ENCODE results near the gene KYNU. TPM values are rescaled to one million over a fixed set of nuclear protein-coding genes. Genes with fewer than 3 reads are reported as not detected.

The KYNU gene
- total and polyA plus RNA-seq, 2 of the 13 experiments (the other 11 are each of a cell fraction or from before 2014, with no cell fraction given), result 21.9 to 68.6 TPM

- no peak for TF ChIP-seq PLRG1 (conservative IDR thresholded peaks at IDR 0.05)
- no peak for TF ChIP-seq SRSF9 (IDR thresholded peaks at IDR 0.05; ENCODE audit: borderline replicate concordance, insufficient read depth, low read depth, low read length, poor library complexity, severe bottlenecking)
- TF ChIP-seq TEAD3 (CRISPR knock-in tag; optimal IDR thresholded peaks at IDR 0.05; ENCODE audit: borderline replicate concordance), result no peak
- TF ChIP-seq CREB1 (IDR thresholded peaks at IDR 0.05), result no peak
- TF ChIP-seq CREB1 (CRISPR knock-in tag; IDR thresholded peaks at IDR 0.05), result no peak
- TF ChIP-seq, protein P1, sequence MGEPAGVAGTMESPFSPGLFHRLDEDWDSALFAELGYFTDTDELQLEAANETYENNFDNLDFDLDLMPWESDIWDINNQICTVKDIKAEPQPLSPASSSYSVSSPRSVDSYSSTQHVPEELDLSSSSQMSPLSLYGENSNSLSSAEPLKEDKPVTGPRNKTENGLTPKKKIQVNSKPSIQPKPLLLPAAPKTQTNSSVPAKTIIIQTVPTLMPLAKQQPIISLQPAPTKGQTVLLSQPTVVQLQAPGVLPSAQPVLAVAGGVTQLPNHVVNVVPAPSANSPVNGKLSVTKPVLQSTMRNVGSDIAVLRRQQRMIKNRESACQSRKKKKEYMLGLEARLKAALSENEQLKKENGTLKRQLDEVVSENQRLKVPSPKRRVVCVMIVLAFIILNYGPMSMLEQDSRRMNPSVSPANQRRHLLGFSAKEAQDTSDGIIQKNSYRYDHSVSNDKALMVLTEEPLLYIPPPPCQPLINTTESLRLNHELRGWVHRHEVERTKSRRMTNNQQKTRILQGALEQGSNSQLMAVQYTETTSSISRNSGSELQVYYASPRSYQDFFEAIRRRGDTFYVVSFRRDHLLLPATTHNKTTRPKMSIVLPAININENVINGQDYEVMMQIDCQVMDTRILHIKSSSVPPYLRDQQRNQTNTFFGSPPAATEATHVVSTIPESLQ (CRISPR knock-in tag; conservative IDR thresholded peaks at IDR 0.05), result no peak
- no peak for TF ChIP-seq CREB3 (CRISPR knock-in tag; IDR thresholded peaks at IDR 0.05)
- TF ChIP-seq ZBTB38 (CRISPR knock-in tag; IDR thresholded peaks at IDR 0.05), result no peak
- TF ChIP-seq ZNF672 (CRISPR knock-in tag; IDR thresholded peaks at IDR 0.05), result no peak
- no peak for TF ChIP-seq RXRA (CRISPR knock-in tag; IDR thresholded peaks at IDR 0.05)
- TF ChIP-seq, protein P2, sequence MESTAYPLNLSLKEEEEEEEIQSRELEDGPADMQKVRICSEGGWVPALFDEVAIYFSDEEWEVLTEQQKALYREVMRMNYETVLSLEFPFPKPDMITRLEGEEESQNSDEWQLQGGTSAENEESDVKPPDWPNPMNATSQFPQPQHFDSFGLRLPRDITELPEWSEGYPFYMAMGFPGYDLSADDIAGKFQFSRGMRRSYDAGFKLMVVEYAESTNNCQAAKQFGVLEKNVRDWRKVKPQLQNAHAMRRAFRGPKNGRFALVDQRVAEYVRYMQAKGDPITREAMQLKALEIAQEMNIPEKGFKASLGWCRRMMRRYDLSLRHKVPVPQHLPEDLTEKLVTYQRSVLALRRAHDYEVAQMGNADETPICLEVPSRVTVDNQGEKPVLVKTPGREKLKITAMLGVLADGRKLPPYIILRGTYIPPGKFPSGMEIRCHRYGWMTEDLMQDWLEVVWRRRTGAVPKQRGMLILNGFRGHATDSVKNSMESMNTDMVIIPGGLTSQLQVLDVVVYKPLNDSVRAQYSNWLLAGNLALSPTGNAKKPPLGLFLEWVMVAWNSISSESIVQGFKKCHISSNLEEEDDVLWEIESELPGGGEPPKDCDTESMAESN (CRISPR knock-in tag; conservative IDR thresholded peaks at IDR 0.05), result no peak
- no peak for TF ChIP-seq ZNF576 (CRISPR knock-in tag; IDR thresholded peaks at IDR 0.05)
- TF ChIP-seq, protein P3, sequence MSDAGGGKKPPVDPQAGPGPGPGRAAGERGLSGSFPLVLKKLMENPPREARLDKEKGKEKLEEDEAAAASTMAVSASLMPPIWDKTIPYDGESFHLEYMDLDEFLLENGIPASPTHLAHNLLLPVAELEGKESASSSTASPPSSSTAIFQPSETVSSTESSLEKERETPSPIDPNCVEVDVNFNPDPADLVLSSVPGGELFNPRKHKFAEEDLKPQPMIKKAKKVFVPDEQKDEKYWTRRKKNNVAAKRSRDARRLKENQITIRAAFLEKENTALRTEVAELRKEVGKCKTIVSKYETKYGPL (CRISPR knock-in tag; IDR thresholded peaks at IDR 0.05), result no peak
- no peak for TF ChIP-seq ZBTB10 (CRISPR knock-in tag; IDR thresholded peaks at IDR 0.05; ENCODE audit: borderline replicate concordance)
- no peak for TF ChIP-seq JUND (CRISPR knock-in tag; IDR thresholded peaks at IDR 0.05)
- no peak for TF ChIP-seq GABPB1 (CRISPR knock-in tag; IDR thresholded peaks at IDR 0.05)
- TF ChIP-seq ZNF703 (CRISPR knock-in tag; IDR thresholded peaks at IDR 0.05; ENCODE audit: borderline replicate concordance), result no peak
- POLR2A ChIA-PET, result no interaction called here
These were observed 35.7 kb upstream of the KYNU start for GRCh38 chr2:142841788-142842187.

More at GRCh38 chr2:142841788-142842187, 35.7 kb upstream of the KYNU start:
- Histone ChIP-seq H3K4me1 (ENCODE audit: insufficient read depth, low read length) (peaks cover 10% of the 10 kb centered on the region; the same call in 1 of the 2 replicates), H2AFZ (ENCODE audit: low read length) (no peak overlapping the region), H3K27me3 (ENCODE audit: control insufficient read depth in 1 of 2, insufficient read depth in 2 of 2, low read length in 2 of 2) (no peaks in the 10 kb centered on the region), H4K20me1 (ENCODE audit: insufficient read depth, low read length) (no peaks in the 10 kb centered on the region), H3K4me3 (replicated peaks in 1 of 3; ENCODE audit: insufficient read depth in 1 of 3, low read depth in 2 of 3, low read length in 3 of 3) (no peak overlapping the region), H3K9me3 (ENCODE audit: low read length) (no peaks in the 10 kb centered on the region), H3K4me2 (ENCODE audit: low read depth, low read length) (no peak overlapping the region), H3K36me3 (replicated peaks in 1 of 2; ENCODE audit: control insufficient read depth in 1 of 2, insufficient read depth in 2 of 2, low read length in 2 of 2) (no peaks in the 10 kb centered on the region), H3K27ac (ENCODE audit: extremely low read length, insufficient read depth, low read length) (no peak overlapping the region), H3K79me2 (ENCODE audit: insufficient read depth, low read length) (no peaks in the 10 kb centered on the region), H3K9ac (ENCODE audit: insufficient read depth, low read depth, low read length) (no peak overlapping the region)
- intact Hi-C loops (cut with micrococcal nuclease; ENCODE audit: unreplicated experiment), result no loop called here
- CTCF ChIA-PET (ENCODE audit: low intra/inter-chr PET ratio, low total read pairs), result no interaction called here
- in situ Hi-C loops (cut with HindIII; ENCODE audit: extremely low pct_ligation_motif_present, low pct_unique_long_range_greater_than_20kb), result no loop called here
- DNase-seq (ENCODE audit: low spot score) (no peak), ATAC-seq (no peak), FAIRE-seq (no peak)
- no TSS peak for BruUV-seq (replicated peaks)
- 84% methylated on average over 2 of the region's 2 CpGs for WGBS (ENCODE audit: low lambda C conversion rate)

Data from HepG2 (cell line).